HepG2 (cell line): ENCODE data around the gene ZC3H12A. TPM values are rescaled to one million over a fixed set of nuclear protein-coding genes. Genes with fewer than 3 reads are reported as not detected.
A peak's percentile ranks its signal among the peaks of the same experiment; 100 is the strongest.

Experiments
- ARNT2 ChIP-seq: sonication (generic); formaldehyde crosslinking; IDR thresholded peaks from 2 replicates; pipeline ENCODE4 v1.8.0; 2022; ENCODE audit warnings: mild to moderate bottlenecking, low read depth, missing genetic modification reagents, moderate library complexity
- DNMT3B ChIP-seq: conservative IDR thresholded peaks from 2 replicates; pipeline ENCODE4 v1.6.1; 2016; ENCODE audit warnings: missing biosample characterization, control low read depth
- ELF3 ChIP-seq: IDR thresholded peaks from 2 replicates; pipeline ENCODE4 v1.6.1; 2016; ENCODE audit warnings: missing genetic modification reagents, missing compliant biosample characterization
- FOXC1 ChIP-seq: sonication (generic); formaldehyde crosslinking; IDR thresholded peaks from 2 replicates; pipeline ENCODE4 v1.8.0; 2022; ENCODE audit warnings: mild to moderate bottlenecking, missing genetic modification reagents, borderline replicate concordance
- FOXP1 ChIP-seq, 2 experiments: fragments of 450-650 bp in 1 of 2; IDR thresholded peaks; 2 replicates each; pipeline ENCODE4 v1.6.1; 2017 to 2018; ENCODE audit warnings: antibody characterized with exemption in 1 of 2
- HOXA3 ChIP-seq: sonication (generic); formaldehyde crosslinking; IDR thresholded peaks from 2 replicates; pipeline ENCODE4 v1.5.0; 2020; ENCODE audit warnings: missing genetic modification reagents
- KLF15 ChIP-seq: sonication (generic); formaldehyde crosslinking; IDR thresholded peaks from 2 replicates; pipeline ENCODE4 v1.8.1; 2023; ENCODE audit warnings: borderline replicate concordance, mild to moderate bottlenecking, inconsistent platforms, missing genetic modification reagents, mixed read lengths
- MEIS1 ChIP-seq: sonication (generic); formaldehyde crosslinking; IDR thresholded peaks from 2 replicates; pipeline ENCODE4 v1.9.0; 2021; ENCODE audit warnings: mild to moderate bottlenecking, missing genetic modification reagents, moderate library complexity, borderline replicate concordance
- NFE2 ChIP-seq: sonication (generic); formaldehyde crosslinking; IDR thresholded peaks from 2 replicates; pipeline ENCODE4 v1.4.0; 2020; ENCODE audit warnings: missing genetic modification reagents
- NR2F6 ChIP-seq, 2 experiments: IDR thresholded peaks; 2 replicates each; pipeline ENCODE4 v1.6.1; 2016; ENCODE audit warnings: antibody characterized with exemption in 1 of 2, mild to moderate bottlenecking in 1 of 2
- PITX1 ChIP-seq: sonication (generic); formaldehyde crosslinking; IDR thresholded peaks from 2 replicates; pipeline ENCODE4 v1.5.1; 2020; ENCODE audit warnings: mild to moderate bottlenecking, missing genetic modification reagents
- SOX5 ChIP-seq: IDR thresholded peaks from 2 replicates; pipeline ENCODE4 v1.6.1; 2016; ENCODE audit warnings: borderline replicate concordance
- SRSF1 ChIP-seq: fragments of 200-400 bp; formaldehyde crosslinking; optimal IDR thresholded peaks from 2 replicates; pipeline ENCODE3; 2017; ENCODE audit warnings: mild to moderate bottlenecking, low read depth, low read length, moderate library complexity
- TFDP1 ChIP-seq: IDR thresholded peaks from 2 replicates; pipeline ENCODE4 v1.6.1; 2016; ENCODE audit warnings: missing compliant biosample characterization, missing genetic modification reagents, borderline replicate concordance
- TOE1 ChIP-seq: sonication (generic); formaldehyde crosslinking; IDR thresholded peaks from 2 replicates; pipeline ENCODE4 v1.4.0; 2020; ENCODE audit warnings: mild to moderate bottlenecking, missing genetic modification reagents
- YEATS4 ChIP-seq: sonication (generic); formaldehyde crosslinking; IDR thresholded peaks from 2 replicates; pipeline ENCODE4 v1.4.0; 2020; ENCODE audit warnings: missing genetic modification reagents, borderline replicate concordance
- ZBTB42 ChIP-seq: sonication (generic); formaldehyde crosslinking; IDR thresholded peaks from 2 replicates; pipeline ENCODE4 v1.5.0; 2020; ENCODE audit warnings: mild to moderate bottlenecking, missing genetic modification reagents
- ZFP37 ChIP-seq: sonication (generic); formaldehyde crosslinking; IDR thresholded peaks from 2 replicates; pipeline ENCODE4 v1.4.0; 2020; ENCODE audit warnings: missing genetic modification reagents, borderline replicate concordance
- ZNF180 ChIP-seq: sonication (generic); formaldehyde crosslinking; IDR thresholded peaks from 2 replicates; pipeline ENCODE4 v1.4.0; 2020; ENCODE audit warnings: low read depth, missing genetic modification reagents, borderline replicate concordance
- ZNF276 ChIP-seq: sonication (generic); formaldehyde crosslinking; IDR thresholded peaks from 2 replicates; pipeline ENCODE4 v1.4.0; 2020; ENCODE audit warnings: mild to moderate bottlenecking, low read depth, missing genetic modification reagents
- ZNF432 ChIP-seq: sonication (generic); formaldehyde crosslinking; IDR thresholded peaks from 2 replicates; pipeline ENCODE4 v1.5.0; 2020; ENCODE audit warnings: missing genetic modification reagents, mild to moderate bottlenecking, borderline replicate concordance
- ZNF614 ChIP-seq: IDR thresholded peaks from 2 replicates; pipeline ENCODE4 v1.6.1; 2018; ENCODE audit warnings: missing biosample characterization, missing genetic modification reagents, inconsistent platforms, borderline replicate concordance
- ZNF672 ChIP-seq: sonication (generic); formaldehyde crosslinking; IDR thresholded peaks from 2 replicates; pipeline ENCODE4 v1.8.1; 2022; ENCODE audit warnings: missing genetic modification reagents
- ZNF724P ChIP-seq: sonication (generic); formaldehyde crosslinking; IDR thresholded peaks from 2 replicates; pipeline ENCODE4 v1.8.0; 2022; ENCODE audit warnings: missing genetic modification reagents, borderline replicate concordance
- ZNF761 ChIP-seq: sonication (generic); formaldehyde crosslinking; conservative IDR thresholded peaks from 2 replicates; pipeline ENCODE4 v1.4.0; 2020; ENCODE audit warnings: mild to moderate bottlenecking, missing genetic modification reagents
- ZNF777 ChIP-seq: sonication (generic); formaldehyde crosslinking; IDR thresholded peaks from 2 replicates; pipeline ENCODE4 v1.4.0; 2020; ENCODE audit warnings: missing genetic modification reagents
- ZNF883 ChIP-seq: sonication (generic); formaldehyde crosslinking; IDR thresholded peaks from 2 replicates; pipeline ENCODE4 v1.5.1; 2020; ENCODE audit warnings: mild to moderate bottlenecking, missing genetic modification reagents; ENCODE audit errors: not compliant biosample characterization
- ZSCAN30 ChIP-seq: sonication (generic); formaldehyde crosslinking; IDR thresholded peaks from 2 replicates; pipeline ENCODE4 v1.5.0; 2020; ENCODE audit warnings: mild to moderate bottlenecking, missing genetic modification reagents
- polyA plus RNA-seq, 8 experiments: library from polyadenylated mRNA; depleted of rRNA in 3 of 8; stranded (reverse) in 7 of 8; unstranded in 1 of 8; fragments of >200 nt; fragmentation: Illumina TruSeq in 4 of 8; extraction: Trizol in 4 of 8; gene quantifications; 2 replicates each; pipeline versions ENCODE4 v1.2.1 to v1.2.3, GENCODE V29; 2011 to 2016; ENCODE audit warnings: low read depth in 4 of 8, missing spikeins in 1 of 8, mixed read lengths in 1 of 8; ENCODE audit not compliant: insufficient read depth in 1 of 8
- total RNA-seq, 5 experiments: library from RNA; depleted of rRNA; stranded (reverse); fragments of >200 nt; fragmentation: Illumina TruSeq; extraction: Trizol; gene quantifications; 2 replicates each; pipeline ENCODE4 v1.2.3, GENCODE V29; 2016; ENCODE audit warnings: low read depth in 1 of 5

The ZC3H12A gene
- total and polyA plus RNA-seq, 2 of the 13 experiments (the other 11 are each of a cell fraction or from before 2014, with no cell fraction given): 6.8 to 13.3 TPM

- TF ChIP-seq YEATS4 (CRISPR knock-in tag) (peak; percentile 91), KLF15 (CRISPR knock-in tag) (0 out of 2 replicates have a peak, but pooled peaks have one; percentile 77), ZNF672 (CRISPR knock-in tag) (no peak), ELF3 (CRISPR knock-in tag) (peak; percentile 65; the same call in 1 of the 2 replicates), ZBTB42 (CRISPR knock-in tag) (peak; percentile 70; the same call in 1 of the 2 replicates), SRSF1 (peak; percentile 53), NR2F6 (IDR thresholded peaks at IDR 0.05) (peak; percentile 61), NR2F6 (CRISPR knock-in tag; IDR thresholded peaks at IDR 0.05) (peak; percentile 42; the same call in 1 of the 2 replicates), ZNF276 (CRISPR knock-in tag) (0 out of 2 replicates have a peak, but pooled peaks have one; percentile 22), SOX5 (0 out of 2 replicates have a peak, but pooled peaks have one; percentile 20), MEIS1 (CRISPR knock-in tag) (0 out of 2 replicates have a peak, but pooled peaks have one; percentile 39), ZNF777 (CRISPR knock-in tag) (peak; percentile 58; the same call in 1 of the 2 replicates), ZNF180 (CRISPR knock-in tag) (0 out of 2 replicates have a peak, but pooled peaks have one; percentile 61), ZNF432 (no peak), FOXP1 (IDR thresholded peaks at IDR 0.05) (no peak), FOXP1 (CRISPR knock-in tag; IDR thresholded peaks at IDR 0.05) (no peak), DNMT3B (CRISPR knock-in tag) (0 out of 2 replicates have a peak, but pooled peaks have one; percentile 56), TFDP1 (CRISPR knock-in tag) (peak; percentile 68; the same call in 1 of the 2 replicates), ARNT2 (CRISPR knock-in tag) (peak; percentile 79; the same call in 1 of the 2 replicates), TOE1 (no peak), ZSCAN30 (CRISPR knock-in tag) (no peak), PITX1 (CRISPR knock-in tag) (peak; percentile 63; the same call in 1 of the 2 replicates), HOXA3 (CRISPR knock-in tag) (peak; percentile 91), ZNF614 (peak; percentile 51; the same call in 1 of the 2 replicates), ZFP37 (CRISPR knock-in tag) (peak; percentile 90), ZNF724P (CRISPR knock-in tag) (0 out of 2 replicates have a peak, but pooled peaks have one; percentile 59), NFE2 (no peak), ZNF883 (peak; percentile 71), ZNF761 (CRISPR knock-in tag) (0 out of 2 replicates have a peak, but pooled peaks have one; percentile 35), FOXC1 (CRISPR knock-in tag) (peak; percentile 42; the same call in 1 of the 2 replicates)
These were observed 40.2 kb downstream of the ZC3H12A start, which contains the start of gene MEAF6 (continued) for GRCh38 chr1:37514350-37515184.
